ENCODE results near the gene SCLY.

SCLY gene

DNA sequence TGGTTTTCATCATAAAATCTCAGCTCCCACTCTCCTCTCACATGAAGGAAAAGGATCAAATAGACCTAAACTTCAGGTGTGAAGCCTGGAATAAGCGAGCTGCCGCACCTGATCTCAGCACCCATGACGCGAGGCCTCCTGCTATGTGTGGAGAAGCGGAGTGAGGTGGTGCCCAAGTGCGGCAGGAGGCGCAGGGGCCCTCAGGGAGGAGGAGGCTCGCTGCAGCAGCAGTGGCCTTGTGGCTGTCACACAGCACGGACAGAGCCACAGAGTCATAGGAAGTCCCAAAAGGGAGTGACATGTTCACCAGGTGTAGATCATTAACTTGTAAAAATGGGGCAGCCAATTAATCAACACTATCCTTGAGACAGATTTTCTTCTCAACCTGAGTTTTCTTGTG, 9.1 kb downstream of the SCLY start:
- no peak for DNase-seq

DNA sequence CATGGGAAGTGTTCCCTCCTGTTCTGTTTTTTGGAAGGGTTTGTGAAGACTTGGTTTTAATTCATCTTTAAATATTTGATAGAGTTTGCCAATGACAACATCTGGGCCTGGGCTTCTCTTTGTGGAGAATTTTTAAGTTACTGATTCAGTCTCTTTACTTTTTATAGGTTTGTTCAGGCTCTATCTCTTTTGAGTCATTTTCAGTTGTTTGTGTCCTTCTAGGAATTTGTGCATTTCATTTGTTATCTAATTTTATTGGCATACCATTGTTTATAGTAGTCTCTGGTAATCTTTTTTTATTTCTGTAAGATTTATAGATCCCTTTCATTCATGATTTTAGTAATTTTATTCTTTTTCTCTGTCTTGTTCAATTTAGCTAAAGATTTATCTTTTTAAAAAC, 14.6 kb downstream of the SCLY start:
- DNase-seq: no peak

DNA sequence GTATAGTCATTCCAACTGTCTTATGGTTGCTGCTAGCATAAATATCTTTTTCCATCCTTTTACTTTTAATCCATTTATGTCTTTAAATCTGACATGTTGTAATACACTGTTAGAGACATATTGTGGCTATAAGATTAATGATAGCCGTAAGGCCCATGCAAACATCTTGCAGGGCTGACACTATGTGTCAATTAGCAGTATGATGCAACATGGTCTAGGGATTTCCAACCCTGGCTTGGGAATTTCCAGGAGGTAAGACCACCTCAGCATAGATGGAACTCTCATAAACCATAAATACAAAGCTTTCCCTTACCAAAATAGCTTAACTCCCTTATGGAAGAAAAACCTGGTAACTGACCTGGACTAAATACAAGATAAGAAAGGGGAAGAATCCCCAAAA, 16.5 kb downstream of the SCLY start:
- DNase-seq: no peak

DNA sequence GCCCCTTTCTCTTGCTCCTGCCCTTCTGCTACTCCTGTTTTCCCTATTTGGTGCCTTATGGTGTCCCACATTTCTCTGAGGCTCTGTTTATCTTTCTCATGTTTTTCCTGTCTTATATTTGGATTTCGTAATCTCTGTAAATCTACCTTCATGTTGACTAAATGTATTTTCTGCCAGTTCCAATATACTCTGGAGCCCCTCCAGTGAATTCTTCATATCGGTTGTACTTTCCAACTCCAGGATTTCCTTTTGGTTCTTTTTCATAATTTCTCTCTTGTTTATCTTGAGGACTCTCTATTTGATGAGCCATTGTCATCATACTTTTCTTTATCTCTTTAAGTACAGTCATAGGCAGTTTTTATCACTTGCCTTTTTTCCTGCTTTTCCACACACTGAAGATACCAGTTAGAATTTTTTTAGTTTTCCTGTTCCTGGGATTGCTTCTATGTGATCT, 19.1 kb downstream of the SCLY start:
- no peak for DNase-seq

DNA sequence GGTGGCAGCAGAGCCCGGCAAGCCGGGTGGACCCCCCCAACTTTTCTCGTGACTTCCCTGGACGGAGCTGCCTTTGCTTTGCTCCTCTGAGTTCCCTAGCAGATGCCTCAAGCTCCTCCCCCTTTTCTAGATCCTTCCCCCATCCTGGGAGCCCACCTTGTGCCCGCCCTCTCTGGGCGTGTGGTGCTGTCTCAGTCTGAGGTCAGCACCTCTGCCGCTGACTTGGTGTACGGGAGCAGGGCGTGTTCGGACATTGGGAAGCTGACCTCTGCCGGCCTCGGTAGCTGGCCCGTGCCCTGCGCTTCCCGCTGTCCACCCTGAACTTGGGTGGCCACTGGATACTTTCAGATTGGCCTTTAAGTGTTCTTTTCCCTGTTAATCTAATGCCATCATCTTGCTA, 19.7 kb downstream of the SCLY start:
- no peak for DNase-seq

DNA sequence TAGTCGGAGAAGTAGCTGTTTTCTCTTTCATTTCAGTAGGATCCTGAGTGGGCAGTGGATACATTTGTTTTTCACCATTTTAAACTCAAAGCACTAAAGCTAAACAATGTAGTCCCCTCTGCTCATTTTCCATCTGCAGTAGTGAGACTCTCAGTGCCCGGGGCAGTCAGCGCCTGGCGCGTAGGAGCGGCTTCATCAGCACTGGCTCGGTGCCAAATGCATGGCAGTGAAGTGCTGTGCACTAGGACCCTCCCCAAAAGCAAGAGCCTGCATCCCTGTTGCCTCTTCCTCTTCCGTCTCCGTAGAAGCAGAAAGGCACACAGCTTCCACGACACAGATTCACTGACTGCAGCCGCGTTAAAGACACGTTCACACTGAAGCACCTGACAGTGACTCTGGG, 20.3 kb downstream of the SCLY start:
- DNase-seq: no peak

DNA sequence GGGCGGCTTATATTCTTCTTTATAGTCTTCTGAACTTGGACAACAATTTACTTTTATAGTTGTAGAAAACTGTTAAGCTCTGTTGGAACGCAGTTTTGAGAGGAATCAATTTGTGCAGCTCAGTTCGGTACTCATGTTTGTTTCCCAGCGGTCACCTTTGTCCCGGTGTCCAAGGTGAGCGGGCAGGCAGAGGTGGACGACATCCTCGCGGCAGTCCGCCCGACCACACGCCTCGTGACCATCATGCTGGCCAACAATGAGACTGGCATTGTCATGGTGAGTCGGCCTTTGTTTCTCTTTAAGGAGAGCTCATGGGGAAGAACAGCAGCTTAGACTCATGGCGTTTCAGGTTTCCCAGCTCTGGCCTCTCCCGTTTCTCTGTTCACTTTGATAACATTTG, 20.8 kb downstream of the SCLY start:
- no peak for DNase-seq

DNA sequence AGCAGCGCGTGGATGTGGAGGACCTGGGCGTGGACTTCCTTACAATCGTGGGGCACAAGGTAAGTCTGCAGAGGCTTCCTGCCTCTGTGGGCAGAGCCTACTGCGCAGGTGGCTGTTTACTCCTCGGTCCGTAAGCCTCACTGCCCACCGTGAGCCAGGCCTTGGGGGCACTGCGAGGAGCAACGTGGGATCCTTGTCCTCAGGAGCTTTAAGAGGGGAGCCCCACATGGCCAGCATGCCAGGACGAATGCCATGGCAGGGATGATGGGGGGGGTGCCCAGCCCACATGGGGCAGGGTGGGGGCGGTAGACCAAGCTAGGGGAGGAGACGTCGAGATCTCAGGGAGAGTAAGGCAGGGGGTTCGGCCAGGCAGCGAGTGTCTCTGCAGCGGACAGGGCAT, 21.4 kb downstream of the SCLY start:
- no peak for DNase-seq

DNA sequence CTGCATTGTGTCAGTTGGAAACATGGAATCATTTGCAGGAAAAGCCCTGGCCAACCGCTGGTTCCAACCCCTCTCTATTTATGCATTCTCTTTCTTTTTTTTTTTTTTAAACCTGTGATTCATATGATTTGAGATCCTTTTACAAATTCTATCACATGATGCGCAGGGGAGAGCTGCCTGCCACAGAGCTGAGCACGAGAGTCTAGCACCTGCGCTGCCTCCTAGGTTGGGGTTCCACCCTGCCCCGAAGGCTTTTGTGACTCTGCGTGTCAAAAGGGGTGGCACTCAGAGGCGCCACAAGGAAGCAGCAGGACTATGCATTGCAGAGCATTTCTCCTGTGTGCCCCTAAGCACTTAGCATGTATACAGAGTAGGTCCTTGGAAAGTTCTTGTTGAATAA, 22.0 kb downstream of the SCLY start:
- no peak for DNase-seq

DNA sequence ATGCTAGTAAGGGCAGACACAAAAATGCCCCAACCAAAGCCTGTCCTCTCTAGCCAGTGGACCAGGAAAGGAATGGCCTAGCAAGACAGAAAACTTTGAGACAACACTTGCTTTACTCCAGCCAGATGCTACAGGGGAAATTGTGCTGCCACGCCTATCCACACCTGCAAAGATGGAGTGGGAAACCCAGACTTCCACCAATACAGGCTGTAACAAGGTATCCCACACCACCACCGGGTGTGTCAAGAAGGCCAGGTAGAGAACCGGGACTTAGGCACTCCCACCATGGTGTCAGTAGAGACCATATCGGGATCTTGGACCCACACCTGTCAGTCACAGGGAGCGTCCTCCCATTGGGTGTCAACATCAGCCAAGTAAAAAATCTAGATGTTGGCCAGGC, 23.1 kb downstream of the SCLY start:
- no peak for DNase-seq

DNA sequence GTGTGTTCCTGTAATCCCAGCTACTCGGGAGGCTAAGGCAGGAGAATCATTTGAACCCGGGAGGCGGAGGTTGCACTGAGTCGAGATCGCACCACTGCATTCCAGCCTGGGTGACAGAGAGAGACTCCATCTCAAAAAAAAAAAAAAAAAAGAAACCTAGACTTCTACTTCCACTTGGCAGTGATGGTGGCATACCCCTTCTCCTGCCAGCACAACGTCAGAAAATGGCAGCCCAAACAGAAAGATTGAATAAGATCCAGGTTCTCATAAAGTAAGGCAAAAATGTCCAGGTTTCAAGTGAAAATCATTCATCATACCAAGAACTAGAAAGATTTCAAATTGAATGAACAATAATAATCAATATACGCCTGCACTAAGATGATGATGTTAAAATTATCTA, 24.0 kb downstream of the SCLY start:
- DNase-seq: no peak

DNA sequence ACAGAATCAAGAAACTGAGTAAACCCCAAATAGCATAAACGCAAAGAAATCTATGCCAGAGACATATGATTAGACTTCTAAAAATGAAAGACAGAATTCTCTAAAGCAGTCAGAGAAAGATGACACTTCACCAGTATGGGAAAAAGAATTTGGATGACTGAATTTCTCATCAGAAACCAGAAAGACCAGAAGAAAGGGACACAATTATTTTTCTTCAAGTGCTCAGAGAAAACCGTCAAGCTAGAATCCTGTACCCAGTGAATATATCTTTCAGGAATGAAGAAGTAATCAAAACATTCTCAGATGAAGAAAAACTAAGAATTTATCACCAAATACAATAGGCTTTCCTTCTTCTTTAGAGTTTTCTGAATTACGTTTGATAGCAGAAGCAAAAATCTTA, 25.1 kb downstream of the SCLY start:
- no peak for DNase-seq

DNA sequence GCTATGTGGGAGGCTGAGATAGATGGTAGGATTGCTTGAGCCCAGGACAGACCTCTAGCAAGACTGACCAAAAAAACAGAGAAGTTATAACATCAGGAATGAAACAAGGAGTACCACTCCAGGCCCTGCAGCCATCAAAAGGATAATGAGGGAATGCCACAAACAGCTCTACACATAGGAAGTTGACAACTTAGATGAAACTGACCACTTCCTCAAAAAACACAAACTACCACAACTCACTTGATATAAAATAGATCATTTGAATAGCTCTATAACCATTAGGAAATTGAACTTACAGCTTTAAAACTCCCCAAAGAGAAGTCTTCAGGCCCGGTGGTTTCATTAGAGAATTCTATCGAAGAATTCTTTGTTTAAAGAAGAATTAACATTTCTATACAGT, 26.4 kb downstream of the SCLY start:
- DNase-seq: no peak

DNA sequence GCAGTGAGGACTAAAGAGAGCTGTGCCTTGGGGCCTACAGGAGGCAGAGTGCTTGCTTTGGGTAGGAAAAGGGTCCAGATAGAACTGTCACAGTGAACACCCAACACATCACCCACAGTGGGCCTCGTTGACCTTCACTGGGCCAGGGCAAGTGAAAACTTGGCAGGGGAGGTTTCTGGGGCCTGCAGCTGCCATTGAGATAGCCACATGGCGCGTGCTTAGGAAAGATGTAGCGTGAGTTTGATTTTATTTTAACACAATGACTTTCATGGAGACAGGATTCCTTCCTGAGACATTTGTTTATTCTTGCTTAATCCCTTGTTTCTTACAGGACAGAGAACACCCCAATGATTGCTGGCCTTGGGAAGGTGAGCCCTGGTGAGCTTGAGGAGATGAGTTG, 30.1 kb downstream of the SCLY start:
- no peak for DNase-seq

DNA sequence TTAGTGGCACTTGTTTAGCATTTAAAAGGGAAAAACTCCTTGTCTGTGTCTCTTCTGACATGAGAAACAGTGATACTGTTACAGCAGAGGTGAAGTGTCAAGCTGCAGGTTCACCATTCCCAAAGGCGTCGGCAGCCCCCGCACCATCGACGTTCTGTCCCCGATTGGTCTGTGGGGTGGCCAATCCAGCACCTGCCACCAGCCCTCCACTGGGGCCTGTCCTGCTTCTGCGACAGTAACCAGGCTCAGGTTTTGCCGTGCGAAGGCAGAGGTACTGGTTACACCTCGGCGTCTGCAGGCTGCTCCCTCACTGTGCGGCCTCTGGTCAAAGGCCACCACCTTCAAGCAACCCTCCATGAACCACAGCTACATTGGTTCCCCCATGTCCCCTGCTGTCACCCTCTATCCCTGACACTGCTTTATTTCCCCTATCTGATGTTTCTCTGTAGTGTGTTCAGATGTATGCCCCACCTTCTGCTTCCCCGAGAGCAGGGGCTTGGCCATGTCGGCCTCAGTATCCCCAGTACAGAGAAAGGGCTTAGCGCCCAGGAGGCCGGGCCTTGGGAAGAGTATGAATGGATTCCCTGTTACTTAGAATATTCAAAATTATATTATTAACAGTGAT, 30.7 kb downstream of the SCLY start:
- no peak for DNase-seq

DNA sequence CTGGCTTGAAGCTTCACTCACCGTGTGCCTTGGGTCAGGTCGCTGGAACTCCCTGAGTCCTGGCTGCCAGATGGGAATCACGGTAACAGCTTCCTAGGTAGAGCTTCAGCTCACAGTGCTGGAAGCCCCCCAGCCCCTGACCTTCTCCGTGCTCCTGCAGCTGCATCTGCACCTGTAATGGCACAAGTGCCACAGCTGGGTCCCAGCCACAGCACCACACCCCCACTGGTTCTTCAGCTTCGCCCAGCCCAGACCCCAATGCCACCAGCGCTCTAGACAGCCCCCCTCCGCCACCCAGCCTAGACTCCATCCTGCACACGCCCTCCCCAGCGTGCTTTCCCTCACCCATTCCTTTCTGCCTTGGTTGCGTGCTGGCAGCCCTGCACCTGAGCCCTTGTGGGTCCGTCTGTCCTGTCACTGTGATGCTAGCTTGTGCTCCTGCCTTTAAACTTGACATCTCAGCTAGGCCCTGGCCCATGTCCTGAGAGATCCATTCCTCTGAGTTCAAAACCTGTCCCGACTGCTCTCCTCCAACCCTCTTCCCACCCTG, 31.8 kb downstream of the SCLY start:
- no peak for DNase-seq

DNA sequence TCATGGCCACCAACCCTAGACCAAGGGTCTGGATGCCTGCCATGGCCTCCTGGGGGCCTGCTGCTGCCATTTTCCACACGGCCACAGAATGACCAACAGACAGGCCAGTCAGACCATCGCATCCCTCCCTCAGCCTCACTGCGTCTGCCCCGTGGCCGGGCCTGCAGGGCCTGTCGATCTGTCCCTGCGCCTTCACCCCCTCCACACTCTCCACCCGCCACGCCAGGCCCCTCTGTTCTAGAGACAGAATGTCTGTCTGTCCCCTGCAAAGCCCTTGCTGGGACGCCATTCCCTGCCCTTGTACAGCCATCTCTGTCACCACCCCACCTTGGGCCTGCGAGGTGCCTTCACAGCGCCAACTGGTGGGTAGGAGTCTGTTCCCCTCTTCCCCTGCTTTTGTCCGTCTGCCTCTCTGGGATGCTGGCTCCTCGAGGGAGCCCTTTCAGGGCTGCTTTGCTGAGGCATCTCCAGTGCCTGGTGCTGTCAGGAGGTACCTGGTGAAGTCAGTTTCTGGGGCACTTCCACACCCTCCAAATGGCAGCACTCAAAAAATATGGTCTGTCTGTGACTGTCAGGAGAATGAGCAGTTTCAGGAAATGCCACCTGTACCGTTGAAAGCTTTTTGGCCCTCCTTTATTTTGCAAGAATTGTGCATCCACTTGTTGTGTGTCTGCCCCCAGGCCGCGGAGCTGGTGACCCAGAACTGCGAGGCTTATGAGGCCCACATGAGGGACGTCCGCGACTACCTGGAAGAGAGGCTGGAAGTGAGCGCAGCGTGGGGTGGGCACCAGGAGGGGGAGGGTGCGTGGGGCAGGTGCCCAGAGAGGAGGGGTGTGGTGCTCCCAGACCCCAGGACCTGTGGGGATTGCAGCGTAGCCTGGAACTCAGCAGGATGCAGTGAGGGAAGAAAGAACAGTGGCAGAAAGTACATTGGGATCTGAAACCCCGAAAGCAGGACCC, 32.7 kb downstream of the SCLY start:
- no peak for DNase-seq

DNA sequence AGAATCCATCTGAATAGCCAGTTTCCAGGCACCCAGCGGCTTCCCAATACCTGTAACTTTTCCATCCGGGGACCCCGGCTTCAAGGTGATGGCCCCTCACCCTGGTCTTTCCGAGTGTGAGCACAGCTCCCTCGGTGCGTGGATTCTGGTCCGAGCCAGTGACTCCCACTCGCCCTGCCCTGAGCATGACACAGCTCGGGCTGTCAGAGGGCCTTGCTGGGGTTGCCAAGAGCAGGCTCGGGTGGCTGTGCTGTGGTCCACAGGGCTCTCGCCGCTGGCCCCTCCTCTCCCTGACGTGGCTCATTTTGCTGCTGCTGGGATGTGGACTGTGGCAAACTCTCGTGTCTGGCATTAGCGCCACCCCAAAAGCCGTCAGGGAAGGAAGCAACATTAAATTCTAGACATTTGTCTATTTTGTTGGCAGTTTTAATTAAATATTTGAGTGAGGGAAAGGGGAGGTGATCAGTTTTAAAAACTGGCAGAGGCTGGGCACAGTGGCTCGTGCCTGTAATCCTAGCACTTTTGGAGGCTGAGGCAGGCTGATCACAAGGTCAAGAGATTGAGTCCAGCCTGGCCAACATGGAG, 33.7 kb downstream of the SCLY start:
- DNase-seq: no peak

DNA sequence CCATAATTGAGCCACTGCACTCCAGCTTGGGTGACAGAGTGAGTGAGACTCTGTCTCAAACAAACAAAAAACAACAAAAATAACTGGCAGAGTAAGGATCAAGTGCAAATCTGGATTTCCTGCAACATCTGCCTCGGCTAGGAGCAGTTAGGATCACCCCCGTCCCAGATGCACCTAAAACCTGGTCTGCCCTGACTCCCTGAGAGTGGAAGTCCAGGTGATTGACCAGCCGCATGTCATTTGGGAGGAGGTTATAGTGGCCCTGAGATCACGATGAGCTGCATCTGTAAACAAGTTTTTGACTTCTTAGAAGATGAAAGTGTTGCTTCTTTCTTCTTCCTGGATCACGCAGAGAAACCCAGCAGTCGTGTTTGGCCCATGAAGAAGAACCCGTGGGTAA, 34.3 kb downstream of the SCLY start:
- DNase-seq: no peak

DNA sequence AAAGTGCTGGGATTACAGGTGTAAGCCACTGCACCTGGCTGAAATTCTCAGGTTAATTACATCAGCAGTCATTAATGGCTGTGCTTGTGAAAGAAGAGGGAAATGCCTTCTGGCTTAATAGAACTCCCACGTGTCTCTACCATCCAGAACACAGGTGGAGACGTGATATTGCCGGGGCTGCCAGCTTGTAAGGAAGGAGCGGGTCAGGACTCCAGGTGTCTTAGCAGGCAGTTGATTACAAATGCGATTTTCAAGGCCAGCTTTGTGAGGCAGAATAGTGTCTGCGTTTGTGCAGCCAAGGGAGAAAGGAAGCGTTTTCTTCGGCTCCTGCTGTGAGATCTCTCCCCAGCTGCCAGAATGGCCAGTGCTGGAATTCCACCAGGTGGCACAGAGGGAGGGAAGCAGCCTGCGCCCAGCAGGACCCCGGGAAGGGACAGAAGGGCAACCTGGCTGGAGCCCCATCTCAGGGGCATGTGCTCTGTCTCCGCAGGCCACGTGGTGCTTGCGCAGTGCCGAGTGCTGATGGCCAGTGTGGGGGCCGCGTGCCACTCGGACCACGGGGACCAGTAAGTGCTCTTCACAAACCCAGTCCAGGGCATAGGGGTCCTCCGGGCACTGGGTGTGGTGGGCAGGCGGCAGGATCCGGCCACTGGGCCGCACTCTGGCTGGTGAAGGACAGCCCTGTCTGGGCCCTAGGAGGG, 35.7 kb downstream of the SCLY start:
- DNase-seq: no peak

DNA sequence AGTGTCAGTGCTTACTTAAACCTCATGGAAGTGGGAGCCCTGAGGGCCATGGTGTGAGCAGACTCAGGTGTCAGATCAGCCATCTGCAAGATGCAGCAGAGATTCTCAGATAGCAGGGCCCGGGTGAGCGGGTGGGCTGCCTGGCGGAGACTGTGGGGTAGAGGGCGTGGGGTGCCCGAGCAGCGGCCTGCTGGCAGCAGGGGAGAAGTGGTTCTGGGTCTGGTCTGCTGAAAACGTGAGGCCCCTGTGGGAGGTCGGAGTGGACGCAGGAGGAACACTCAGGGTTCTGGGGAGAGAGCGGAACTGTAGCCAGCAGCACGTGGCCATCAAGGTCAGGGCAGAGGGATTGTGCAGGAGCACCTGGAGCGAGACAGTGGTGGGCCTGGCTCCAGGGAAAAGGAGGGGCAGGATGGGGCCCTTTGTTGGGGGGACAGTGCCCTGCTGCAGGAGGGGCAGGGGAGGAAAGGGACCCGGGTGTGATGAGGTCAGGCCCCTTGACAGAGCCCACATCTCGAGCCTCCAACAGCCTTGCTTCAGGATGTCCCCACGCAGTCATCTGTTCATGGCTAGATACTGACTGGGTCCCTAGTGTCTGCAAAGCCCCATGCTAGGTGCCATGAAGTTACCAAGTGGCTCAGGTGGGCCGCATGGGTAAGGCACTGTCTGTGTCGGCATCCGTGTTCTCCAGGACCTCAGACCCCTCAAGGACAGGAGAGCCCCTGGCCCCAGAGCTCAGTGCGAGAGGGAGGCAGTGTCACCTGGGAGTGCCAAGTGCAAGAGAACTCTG, 36.6 kb downstream of the SCLY start:
- DNase-seq: no peak
